Urothelium cell line (cell line): Measurements from ENCODE around the gene MCC.

Source experiments
- DNase-seq: peaks from one replicate; pipeline ENCODE4 v3.0.0; 2011; ENCODE audit warnings: low spot score, mixed read lengths
- FAIRE-seq: peaks from 2 replicates; lab custom pipeline; 2011; peaks lifted over from hg19 to GRCh38; lab: Jason Lieb, UNC

MCC gene

GRCh38 chr5:113065626-113066025, 422.6 kb downstream of the MCC start:
- DNase-seq (no peak), FAIRE-seq (no peak)

GRCh38 chr5:113064806-113065205, 423.4 kb downstream of the MCC start:
- no peak for FAIRE-seq
- no peak for DNase-seq

- FAIRE-seq (peak; percentile 5), DNase-seq (no peak)
Observed at GRCh38 chr5:113063927-113064326, 424.3 kb downstream of the MCC start.

- no peak for DNase-seq
- FAIRE-seq, result no peak
Observed at GRCh38 chr5:113062869-113063508, 425.3 kb downstream of the MCC start.

- DNase-seq (peak; percentile 54), FAIRE-seq (no peak)
Observed at GRCh38 chr5:113061846-113062780, 426.1 kb downstream of the MCC start.

GRCh38 chr5:113060408-113061025, 427.7 kb downstream of the MCC start:
- FAIRE-seq (no peak), DNase-seq (no peak)

- DNase-seq (peak; percentile 90), FAIRE-seq (no peak)
Observed at GRCh38 chr5:113059232-113060040, 428.8 kb downstream of the MCC start.

- DNase-seq, result no peak
- FAIRE-seq, result no peak
Observed at GRCh38 chr5:113058706-113059226, 429.5 kb downstream of the MCC start.

GRCh38 chr5:113058269-113058668, 430.0 kb downstream of the MCC start:
- FAIRE-seq (no peak), DNase-seq (no peak)

GRCh38 chr5:113057557-113057984, 430.7 kb downstream of the MCC start:
- FAIRE-seq (no peak), DNase-seq (no peak)

GRCh38 chr5:113056988-113057387, 431.3 kb downstream of the MCC start:
- no peak for FAIRE-seq
- DNase-seq, result no peak

- FAIRE-seq (no peak), DNase-seq (no peak)
Observed at GRCh38 chr5:113054899-113055298, 433.4 kb downstream of the MCC start.

- DNase-seq, result no peak
- FAIRE-seq, result no peak
Observed at GRCh38 chr5:113053511-113053995, 434.7 kb downstream of the MCC start.

- DNase-seq, result peak; percentile 44
- no peak for FAIRE-seq
Observed at GRCh38 chr5:113052041-113052795, 436.0 kb downstream of the MCC start.

GRCh38 chr5:113050721-113051382, 437.4 kb downstream of the MCC start:
- peak; percentile 65 for DNase-seq
- no peak for FAIRE-seq

- no peak for DNase-seq
- FAIRE-seq, result no peak
Observed at GRCh38 chr5:113048931-113049330, 439.3 kb downstream of the MCC start.

- FAIRE-seq, result no peak
- DNase-seq, result no peak
Observed at GRCh38 chr5:113047733-113048652, 440.3 kb downstream of the MCC start.

GRCh38 chr5:113047234-113047633, 441.0 kb downstream of the MCC start:
- peak; percentile 82 for DNase-seq
- no peak for FAIRE-seq
